ENCODE data around the gene ADAD2. TPM values are rescaled to one million over a fixed set of nuclear protein-coding genes. Genes with fewer than 3 reads are reported as not detected.

The ADAD2 gene
- total RNA-seq, 1 donor from 2014 or later = not detected

DNA sequence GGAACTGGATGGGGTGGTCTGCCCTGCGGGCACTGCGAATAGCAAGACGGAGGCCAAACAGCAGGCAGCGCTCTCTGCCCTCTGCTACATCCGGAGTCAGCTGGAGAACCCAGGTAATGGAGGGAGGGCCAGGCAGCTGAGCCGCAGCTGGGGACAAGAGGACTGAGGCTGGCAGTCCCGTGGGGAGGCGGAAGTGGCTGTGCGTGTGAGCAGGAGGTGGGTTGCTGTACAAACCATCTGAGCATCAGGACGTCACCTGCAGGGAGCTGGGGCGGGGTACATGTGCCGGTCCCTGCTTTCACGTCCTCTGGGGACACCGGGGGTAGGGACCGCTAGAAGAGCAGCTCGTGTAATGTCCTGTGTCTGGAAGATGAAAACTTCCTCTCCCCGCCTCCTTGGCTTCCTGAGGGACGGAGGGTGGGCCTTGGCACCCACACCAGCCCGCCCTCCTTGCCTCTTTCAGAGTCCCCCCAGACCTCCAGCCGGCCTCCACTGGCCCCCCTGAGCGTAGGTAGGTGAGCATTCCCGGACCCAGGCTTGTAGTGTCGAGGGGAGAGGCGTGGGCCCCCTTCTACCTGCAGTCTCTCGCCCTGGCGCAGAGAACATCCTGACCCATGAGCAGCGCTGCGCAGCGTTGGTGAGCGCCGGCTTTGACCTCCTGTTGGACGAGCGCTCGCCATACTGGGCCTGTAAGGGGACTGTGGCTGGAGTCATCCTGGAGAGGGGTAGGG, 3.7 kb downstream of the ADAD2 start:
- TF ChIP-seq, protein P1, sequence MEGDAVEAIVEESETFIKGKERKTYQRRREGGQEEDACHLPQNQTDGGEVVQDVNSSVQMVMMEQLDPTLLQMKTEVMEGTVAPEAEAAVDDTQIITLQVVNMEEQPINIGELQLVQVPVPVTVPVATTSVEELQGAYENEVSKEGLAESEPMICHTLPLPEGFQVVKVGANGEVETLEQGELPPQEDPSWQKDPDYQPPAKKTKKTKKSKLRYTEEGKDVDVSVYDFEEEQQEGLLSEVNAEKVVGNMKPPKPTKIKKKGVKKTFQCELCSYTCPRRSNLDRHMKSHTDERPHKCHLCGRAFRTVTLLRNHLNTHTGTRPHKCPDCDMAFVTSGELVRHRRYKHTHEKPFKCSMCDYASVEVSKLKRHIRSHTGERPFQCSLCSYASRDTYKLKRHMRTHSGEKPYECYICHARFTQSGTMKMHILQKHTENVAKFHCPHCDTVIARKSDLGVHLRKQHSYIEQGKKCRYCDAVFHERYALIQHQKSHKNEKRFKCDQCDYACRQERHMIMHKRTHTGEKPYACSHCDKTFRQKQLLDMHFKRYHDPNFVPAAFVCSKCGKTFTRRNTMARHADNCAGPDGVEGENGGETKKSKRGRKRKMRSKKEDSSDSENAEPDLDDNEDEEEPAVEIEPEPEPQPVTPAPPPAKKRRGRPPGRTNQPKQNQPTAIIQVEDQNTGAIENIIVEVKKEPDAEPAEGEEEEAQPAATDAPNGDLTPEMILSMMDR (conservative IDR thresholded peaks at IDR 0.05) = no peak
- DNase-seq (ENCODE audit: low read depth, low spot score) = no peak
- Mint-ChIP-seq H3K4me3 (no peak overlapping the region), H3K27ac (ENCODE audit: unreplicated experiment) (no peak overlapping the region), H3K36me3 (ENCODE audit: low read depth) (no peaks in the 10 kb centered on the region), H3K4me1 (no peaks in the 10 kb centered on the region), H3K9me3 (no peaks in the 10 kb centered on the region), H3K27me3 (ENCODE audit: low read depth) (no peaks in the 10 kb centered on the region)

DNA sequence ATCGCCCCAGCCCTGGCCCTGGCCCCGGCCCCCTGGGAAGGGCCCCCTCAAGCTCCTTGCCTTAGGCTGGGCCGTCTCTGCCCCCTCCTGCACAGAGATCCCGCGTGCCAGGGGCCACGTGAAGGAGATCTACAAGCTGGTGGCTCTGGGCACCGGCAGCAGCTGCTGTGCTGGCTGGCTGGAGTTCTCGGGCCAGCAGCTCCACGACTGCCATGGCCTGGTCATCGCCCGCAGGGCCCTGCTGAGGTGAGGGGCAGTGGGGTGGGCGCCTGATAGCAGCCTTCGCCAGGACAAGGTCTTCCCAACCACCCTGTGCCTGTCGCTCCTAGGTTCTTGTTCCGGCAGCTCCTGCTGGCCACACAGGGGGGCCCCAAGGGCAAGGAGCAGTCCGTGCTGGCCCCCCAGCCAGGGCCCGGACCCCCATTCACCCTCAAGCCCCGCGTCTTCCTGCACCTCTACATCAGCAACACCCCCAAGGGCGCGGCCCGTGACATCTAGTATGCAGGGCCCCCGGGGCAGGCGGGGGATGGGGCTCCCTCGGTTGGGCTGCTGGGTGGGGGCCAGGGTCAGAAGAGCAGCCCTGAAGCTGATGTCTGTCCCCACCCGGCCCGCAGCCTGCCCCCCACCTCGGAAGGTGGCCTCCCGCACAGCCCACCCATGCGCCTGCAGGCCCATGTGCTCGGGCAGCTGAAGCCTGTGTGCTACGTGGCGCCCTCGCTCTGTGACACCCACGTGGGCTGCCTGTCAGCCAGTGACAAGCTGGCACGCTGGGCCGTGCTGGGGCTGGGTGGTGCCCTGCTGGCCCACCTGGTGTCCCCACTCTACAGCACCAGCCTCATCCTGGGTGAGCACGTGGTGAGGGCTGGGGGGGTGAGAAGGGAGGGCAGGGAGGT, 4.5 kb downstream of the ADAD2 start:
- H3K4me3 Mint-ChIP-seq = no peak overlapping the region
- no peak overlapping the region for H3K27ac Mint-ChIP-seq (ENCODE audit: unreplicated experiment)
- no peaks in the 10 kb centered on the region for H3K27me3 Mint-ChIP-seq (ENCODE audit: low read depth)
- H3K4me1 Mint-ChIP-seq = no peaks in the 10 kb centered on the region
- H3K36me3 Mint-ChIP-seq (ENCODE audit: low read depth) = no peaks in the 10 kb centered on the region
- TF ChIP-seq, protein P1 (conservative IDR thresholded peaks at IDR 0.05) = no peak
- no peaks in the 10 kb centered on the region for H3K9me3 Mint-ChIP-seq
- DNase-seq (ENCODE audit: low read depth, low spot score) = no peak

DNA sequence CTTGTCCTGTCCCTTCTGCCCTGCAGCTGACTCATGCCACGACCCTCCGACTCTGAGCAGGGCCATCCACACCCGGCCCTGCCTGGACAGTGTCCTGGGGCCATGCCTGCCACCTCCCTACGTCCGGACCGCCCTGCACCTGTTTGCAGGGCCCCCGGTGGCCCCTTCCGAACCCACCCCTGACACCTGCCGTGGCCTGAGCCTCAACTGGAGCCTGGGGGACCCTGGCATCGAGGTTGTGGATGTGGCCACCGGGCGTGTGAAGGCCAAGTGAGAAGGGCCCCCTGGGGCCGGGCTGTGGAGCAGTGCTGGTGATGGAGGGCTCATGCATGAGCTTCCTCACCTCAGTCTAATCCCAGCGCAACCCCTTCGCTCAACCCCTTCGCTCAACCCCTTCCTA, 5.1 kb downstream of the ADAD2 start:
- TF ChIP-seq, protein P1 (conservative IDR thresholded peaks at IDR 0.05) = no peak
- Mint-ChIP-seq H3K4me3 (no peak overlapping the region), H3K4me1 (no peaks in the 10 kb centered on the region), H3K36me3 (ENCODE audit: low read depth) (no peaks in the 10 kb centered on the region), H3K9me3 (no peaks in the 10 kb centered on the region), H3K27me3 (ENCODE audit: low read depth) (no peaks in the 10 kb centered on the region), H3K27ac (ENCODE audit: unreplicated experiment) (no peak overlapping the region)
- no peak for DNase-seq (ENCODE audit: low read depth, low spot score)

DNA sequence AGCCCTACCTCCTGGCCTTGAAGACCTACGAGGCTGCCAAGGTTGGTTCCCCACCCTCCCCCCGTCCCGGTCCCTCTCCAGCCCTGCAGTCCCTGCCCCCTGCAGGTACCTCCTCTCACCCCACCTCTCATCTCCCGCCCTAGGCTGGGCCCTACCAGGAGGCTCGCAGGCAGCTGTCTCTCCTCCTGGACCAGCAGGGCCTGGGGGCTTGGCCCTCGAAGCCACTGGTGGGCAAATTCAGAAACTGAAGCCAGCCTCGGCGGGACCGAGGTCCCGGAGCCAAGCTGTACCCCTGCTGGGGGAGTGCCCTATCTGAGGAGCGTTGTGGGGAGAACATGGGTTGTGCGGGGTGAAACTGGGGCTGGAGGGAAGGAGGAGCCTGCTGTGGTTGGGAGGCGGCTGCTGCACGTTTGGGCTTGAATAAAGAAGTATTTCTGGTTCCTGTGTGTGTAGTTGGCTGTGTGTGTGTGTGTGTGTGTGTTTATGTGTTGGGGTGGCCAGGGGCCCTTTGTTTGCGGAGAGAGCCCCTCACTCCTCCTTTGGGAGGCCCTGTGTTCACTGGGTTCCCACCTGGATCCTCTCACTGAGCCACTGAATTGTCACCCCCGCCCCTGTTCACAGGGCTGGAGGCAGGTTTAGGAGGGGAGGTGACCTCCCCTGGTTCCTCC, 5.9 kb downstream of the ADAD2 start:
- TF ChIP-seq, protein P1 (conservative IDR thresholded peaks at IDR 0.05) = no peak
- Mint-ChIP-seq H3K36me3 (ENCODE audit: low read depth) (no peaks in the 10 kb centered on the region), H3K4me3 (no peak overlapping the region), H3K27me3 (ENCODE audit: low read depth) (no peaks in the 10 kb centered on the region), H3K27ac (ENCODE audit: unreplicated experiment) (no peak overlapping the region), H3K9me3 (no peaks in the 10 kb centered on the region), H3K4me1 (no peaks in the 10 kb centered on the region)
- DNase-seq (ENCODE audit: low read depth, low spot score) = no peak

DNA sequence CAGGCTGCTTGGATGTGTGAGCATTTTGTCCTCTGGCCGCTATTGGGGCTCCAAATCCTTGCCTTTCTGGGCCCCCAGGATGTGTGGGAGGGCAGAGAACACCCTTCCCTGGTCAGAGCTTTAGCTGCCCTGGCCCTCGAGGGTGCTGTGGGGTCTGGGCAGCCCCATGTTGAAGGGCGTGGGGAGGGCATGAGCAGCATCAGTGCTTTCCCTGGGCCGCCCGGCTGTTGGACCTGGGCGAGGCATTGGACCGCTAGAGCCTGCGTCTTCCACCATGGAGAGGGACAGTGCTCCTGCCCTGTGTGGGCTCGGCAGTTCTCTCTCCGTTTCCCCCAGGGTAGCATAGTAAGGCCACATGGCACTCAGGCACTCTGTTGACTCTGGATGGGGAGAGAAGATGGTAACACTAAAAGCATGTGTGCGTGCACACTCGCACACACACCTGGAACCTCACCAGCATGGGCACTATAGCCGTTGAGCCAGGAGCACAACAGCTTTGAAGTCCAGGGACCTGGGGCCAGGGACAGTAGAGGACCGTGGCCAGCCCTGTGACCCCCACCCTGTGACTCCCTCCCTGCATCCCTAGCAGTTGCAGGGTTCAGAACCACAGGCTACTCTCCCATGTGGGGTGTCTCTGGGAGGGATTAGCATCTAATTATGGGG, 6.6 kb downstream of the ADAD2 start:
- no peaks in the 10 kb centered on the region for H3K4me1 Mint-ChIP-seq
- TF ChIP-seq, protein P1 (conservative IDR thresholded peaks at IDR 0.05) = no peak
- DNase-seq (ENCODE audit: low read depth, low spot score) = no peak
- H3K36me3 Mint-ChIP-seq (ENCODE audit: low read depth) = no peaks in the 10 kb centered on the region
- no peak overlapping the region for H3K27ac Mint-ChIP-seq (ENCODE audit: unreplicated experiment)
- no peaks in the 10 kb centered on the region for H3K9me3 Mint-ChIP-seq
- no peaks in the 10 kb centered on the region for H3K27me3 Mint-ChIP-seq (ENCODE audit: low read depth)
- no peak overlapping the region for H3K4me3 Mint-ChIP-seq

Measured in neural crest cell (in vitro differentiated cells).